ENCODE data around the gene EGFL6.
"Not testable (repeated sequence)": the region's sequence is repeated elsewhere in the genome, so short reads cannot be mapped to it uniquely, and the experiment has no call there.

EGFL6 gene

DNA sequence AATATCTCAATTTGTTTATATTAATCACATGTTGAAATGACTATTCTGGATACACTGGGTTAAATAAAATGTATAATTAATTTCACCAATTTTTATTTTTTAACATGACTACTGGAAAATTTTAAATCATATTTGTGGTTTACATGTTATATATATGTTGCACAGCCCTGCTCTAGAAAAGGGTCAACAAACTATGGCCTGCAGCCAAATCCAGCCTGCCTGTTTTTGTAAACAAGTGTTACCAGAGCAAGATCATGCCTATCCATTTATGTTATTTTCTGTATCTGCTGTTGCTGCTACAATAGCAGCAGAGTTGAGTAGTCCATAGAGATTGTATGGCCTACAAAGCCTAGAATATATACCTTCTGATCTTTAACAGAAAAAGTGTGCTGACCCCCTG lies 84.7 kb downstream of the EGFL6 start:
- no peak for DNase-seq

DNA sequence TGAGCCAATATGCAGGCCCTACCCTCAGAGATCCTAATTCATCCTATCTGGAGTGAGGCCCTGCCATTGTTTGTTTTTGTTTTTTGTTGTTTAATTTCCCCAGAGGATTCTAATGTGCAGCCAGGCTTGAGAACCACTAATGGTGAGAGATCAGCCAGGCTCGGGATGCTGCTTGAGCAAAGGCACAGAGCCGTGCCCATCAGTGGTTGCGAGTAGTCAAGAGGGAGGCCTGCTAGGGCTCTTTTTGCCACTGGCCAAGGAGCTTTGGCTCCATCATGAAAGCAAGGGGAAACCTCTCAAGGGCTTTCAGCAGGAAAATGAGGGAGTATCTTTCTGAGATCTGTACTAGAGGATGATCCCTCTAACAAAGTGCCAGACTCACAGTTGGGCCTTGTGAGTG lies 86.3 kb downstream of the EGFL6 start:
- no peak for DNase-seq

- peak in 1 of 2 donors; percentile 69 for DNase-seq
These were observed 89.2 kb downstream of the EGFL6 start for GRCh38 chrX:13658602-13659001.

DNA sequence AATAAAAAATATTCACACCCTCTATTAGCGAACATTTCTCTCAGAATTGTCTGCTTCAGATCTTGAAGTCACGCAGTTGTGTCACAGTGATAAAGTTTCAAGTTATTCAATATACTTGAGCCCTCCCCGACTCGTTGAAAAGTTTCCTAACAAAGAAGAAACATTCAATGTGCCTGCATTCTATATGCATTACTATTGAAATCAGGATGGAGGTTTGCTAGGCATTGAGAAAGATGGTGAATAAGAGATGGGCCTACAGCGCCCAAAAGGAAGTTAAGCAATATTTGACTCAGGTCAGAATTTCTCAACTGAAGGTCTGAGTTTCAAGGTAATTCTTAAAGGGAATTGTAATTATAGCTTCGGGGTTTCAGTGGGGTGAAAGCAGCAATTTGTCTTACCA lies 89.7 kb downstream of the EGFL6 start:
- DNase-seq = peak in 1 of 2 donors; percentile 38

DNA sequence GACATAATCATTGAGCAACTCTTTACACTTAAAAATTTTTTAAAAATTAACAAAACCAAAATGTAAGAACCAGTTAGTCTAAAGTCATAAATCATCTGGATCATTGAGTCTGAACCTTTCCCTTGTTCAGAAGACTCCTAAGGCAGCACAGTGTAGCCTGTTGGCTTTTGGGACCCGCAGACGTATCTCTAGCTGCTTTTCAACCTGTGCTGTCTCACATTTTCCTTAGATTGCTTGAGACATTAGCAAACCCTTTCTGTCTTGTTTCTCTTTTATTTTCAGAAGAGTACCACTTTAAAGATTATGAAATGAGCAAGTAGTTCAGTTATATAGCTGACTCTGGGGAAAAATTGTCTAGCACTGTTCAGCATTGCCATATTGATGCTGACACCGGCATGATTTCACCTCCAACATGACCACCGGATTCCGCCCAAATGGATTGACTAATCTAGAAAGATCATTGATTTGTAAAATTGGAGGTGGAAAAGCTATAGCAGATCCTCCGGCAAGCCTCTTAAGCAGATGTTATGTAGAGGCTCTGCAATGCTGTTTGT lies 92.4 kb downstream of the EGFL6 start:
- DNase-seq = no peak

DNA sequence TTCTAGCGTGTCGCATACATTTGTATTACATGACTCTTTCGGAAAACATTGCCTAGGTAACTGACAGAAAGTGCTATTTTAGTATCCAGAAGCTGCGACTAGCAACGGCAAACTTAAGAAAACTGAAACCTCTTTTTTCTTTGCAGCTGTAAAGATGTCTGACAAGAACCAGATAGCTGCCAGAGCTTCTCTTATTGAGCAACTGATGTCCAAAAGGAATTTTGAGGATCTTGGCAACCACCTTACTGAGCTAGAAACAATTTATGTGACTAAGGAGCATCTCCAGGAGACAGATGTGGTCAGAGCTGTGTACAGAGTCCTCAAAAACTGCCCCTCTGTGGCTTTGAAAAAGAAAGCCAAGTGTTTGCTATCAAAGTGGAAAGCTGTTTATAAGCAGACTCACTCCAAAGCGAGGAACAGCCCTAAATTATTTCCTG lies 93.0 kb downstream of the EGFL6 start:
- DNase-seq = no peak

GRCh38 chrX:13664020-13664419 lies 94.6 kb downstream of the EGFL6 start:
- no peak for DNase-seq

DNA sequence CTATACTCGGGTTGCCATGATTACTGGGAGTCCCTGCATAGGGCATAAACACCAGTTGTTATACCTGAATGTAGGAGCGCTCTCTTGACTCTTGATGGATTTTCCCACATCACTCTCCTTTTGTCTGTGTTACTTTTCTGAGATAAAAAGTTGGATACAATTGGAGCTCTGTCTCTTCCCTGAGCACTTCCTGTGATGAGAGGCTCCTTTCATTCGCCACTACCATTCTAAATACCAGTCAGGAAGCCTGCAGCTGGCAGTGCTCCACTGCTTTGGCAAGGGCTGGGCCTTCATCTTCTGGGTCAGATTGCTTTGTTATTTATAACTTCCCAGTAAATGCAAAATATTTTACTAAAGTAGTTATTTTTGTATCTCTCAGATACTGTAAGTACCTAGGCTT lies 97.4 kb downstream of the EGFL6 start:
- no peak for DNase-seq

- no peak for DNase-seq
These were observed 98.5 kb downstream of the EGFL6 start for GRCh38 chrX:13667919-13668318.

GRCh38 chrX:13669246-13669737 lies 99.9 kb downstream of the EGFL6 start:
- DNase-seq = peak; percentile 54 to 87

- DNase-seq = not testable (repeated sequence)
These were observed 100.4 kb downstream of the EGFL6 start for GRCh38 chrX:13669755-13670154.

GRCh38 chrX:13670197-13670596 lies 100.8 kb downstream of the EGFL6 start:
- DNase-seq = no peak

GRCh38 chrX:13673016-13673415 lies 103.6 kb downstream of the EGFL6 start:
- DNase-seq = no peak

DNA sequence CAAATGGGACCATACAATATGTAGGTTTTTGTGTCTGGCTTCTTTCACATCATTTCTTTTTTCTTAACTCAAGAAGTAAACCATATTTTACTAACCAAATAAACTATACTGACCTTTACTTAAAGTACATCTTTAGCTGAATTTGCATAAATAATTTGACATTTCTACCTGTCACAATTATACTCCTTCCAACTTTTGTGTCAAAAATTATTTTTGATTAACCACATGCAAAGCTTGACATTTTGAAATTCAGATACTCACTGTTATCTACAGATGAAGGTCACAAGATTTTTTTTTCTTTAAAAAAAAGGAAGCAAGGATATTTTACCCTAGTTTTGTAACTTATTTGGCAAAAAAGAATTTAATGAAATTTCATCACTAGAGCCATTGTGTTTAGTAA lies 107.5 kb downstream of the EGFL6 start:
- DNase-seq = peak in 1 of 2 donors; percentile 51

DNA sequence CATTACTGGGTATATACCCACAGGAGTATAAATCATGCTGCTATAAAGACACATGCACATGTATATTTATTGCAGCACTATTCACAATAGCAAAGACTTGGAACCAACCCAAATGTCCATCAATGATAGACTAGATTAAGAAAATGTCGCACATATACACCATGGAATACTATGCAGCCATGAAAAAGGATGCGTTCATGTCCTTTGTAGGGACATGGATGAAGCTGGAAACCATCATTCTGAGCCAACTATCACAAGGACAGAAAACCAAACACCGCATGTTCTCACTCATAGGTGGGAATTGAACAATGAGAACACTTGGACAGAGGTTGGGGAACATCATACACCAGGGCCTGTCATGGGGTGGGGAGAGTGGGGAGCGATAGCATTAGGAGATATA lies 110.3 kb downstream of the EGFL6 start:
- not testable (repeated sequence) for DNase-seq

- DNase-seq = no peak
These were observed 112.2 kb downstream of the EGFL6 start for GRCh38 chrX:13681595-13681994.
